Loucy (cell line): Measurements from ENCODE around the gene RPGRIP1L.

Experiments
- H2AFZ ChIP-seq: fragments of 200-600 bp; sonication (generic); 2 replicates; pipeline ENCODE4 v1.6.0; 2016; ENCODE audit warnings: antibody characterized with exemption, mild to moderate bottlenecking, low read length, moderate library complexity
- H3F3A ChIP-seq: fragments of 200-600 bp; 2 replicates; pipeline ENCODE4 v1.6.0; 2016; ENCODE audit warnings: antibody characterized with exemption, low read depth, mild to moderate bottlenecking
- H3K27me3 ChIP-seq: fragments of 200-600 bp; sonication (generic); 2 replicates; pipeline ENCODE4 v1.6.1; 2014; ENCODE audit warnings: low read length, mild to moderate bottlenecking; ENCODE audit not compliant: insufficient read depth, poor library complexity, severe bottlenecking
- H3K36me3 ChIP-seq: fragments of 200-600 bp; sonication (generic); 2 replicates; pipeline ENCODE4 v1.6.1; 2016; ENCODE audit warnings: low read length; ENCODE audit not compliant: insufficient read depth
- H3K4me1 ChIP-seq: fragments of 200-600 bp; sonication (generic); 2 replicates; pipeline ENCODE4 v1.5.1; 2014; ENCODE audit warnings: low read length, mild to moderate bottlenecking; ENCODE audit not compliant: insufficient read depth, poor library complexity, severe bottlenecking
- H3K4me2 ChIP-seq: fragments of 200-600 bp; sonication (generic); 2 replicates; pipeline ENCODE4 v1.6.0; 2014; ENCODE audit warnings: antibody characterized with exemption, low read length, low read depth, mild to moderate bottlenecking; ENCODE audit not compliant: poor library complexity, severe bottlenecking
- H3K4me3 ChIP-seq: fragments of 200-600 bp; sonication (generic); 2 replicates; pipeline ENCODE4 v1.5.1; 2014; ENCODE audit warnings: low read length, mild to moderate bottlenecking, mixed read lengths; ENCODE audit not compliant: poor library complexity, severe bottlenecking
- H3K79me2 ChIP-seq: fragments of 200-600 bp; sonication (generic); 2 replicates; pipeline ENCODE4 v1.6.1; 2014; ENCODE audit warnings: low read length; ENCODE audit not compliant: insufficient read depth
- H3K9ac ChIP-seq: fragments of 200-600 bp; sonication (generic); 2 replicates; pipeline ENCODE4 v1.6.0; 2014; ENCODE audit warnings: mild to moderate bottlenecking, low read depth, low read length, moderate library complexity; ENCODE audit not compliant: poor library complexity, severe bottlenecking
- H3K9me2 ChIP-seq: fragments of 200-600 bp; sonication (generic); replicated peaks from 2 replicates; pipeline ENCODE4 v1.6.1; 2016; ENCODE audit warnings: low read depth, low read length, mixed read lengths
- H3K9me3 ChIP-seq: fragments of 200-600 bp; sonication (generic); 2 replicates; pipeline ENCODE4 v1.6.1; 2014; ENCODE audit warnings: mild to moderate bottlenecking, antibody characterized with exemption, low read length, low read depth; ENCODE audit not compliant: insufficient read depth
- H4K20me1 ChIP-seq: fragments of 200-600 bp; sonication (generic); 2 replicates; pipeline ENCODE4 v1.6.0; 2014; ENCODE audit warnings: antibody characterized with exemption, low read length, mild to moderate bottlenecking; ENCODE audit not compliant: insufficient read depth, poor library complexity, severe bottlenecking
- CTCF ChIP-seq: fragments of 200-600 bp; sonication (generic); conservative IDR thresholded peaks from 2 replicates; pipeline ENCODE4 v1.5.1; 2014; ENCODE audit warnings: mild to moderate bottlenecking, antibody characterized with exemption, low read length
- EZH2phosphoT487 ChIP-seq: fragments of 200-600 bp; IDR thresholded peaks from 2 replicates; pipeline ENCODE4 v1.6.1; 2018; ENCODE audit warnings: antibody characterized with exemption, mild to moderate bottlenecking, moderate library complexity, borderline replicate concordance

RPGRIP1L gene

GRCh38 chr16:53598511-53599275, 105.0 kb downstream of the RPGRIP1L start:
- Histone ChIP-seq H3K9me2 (no peaks in the 10 kb centered on the region), H3K9ac (no peak overlapping the region), H3K9me3 (no peaks in the 10 kb centered on the region), H3K36me3 (no peaks in the 10 kb centered on the region), H4K20me1 (no peaks in the 10 kb centered on the region), H3F3A (no peaks in the 10 kb centered on the region), H3K4me2 (no peak overlapping the region), H3K4me3 (no peak overlapping the region), H3K27me3 (no peaks in the 10 kb centered on the region), H3K4me1 (no peaks in the 10 kb centered on the region), H3K79me2 (no peaks in the 10 kb centered on the region), H2AFZ (no peak overlapping the region)
- TF ChIP-seq CTCF (no peak), EZH2phosphoT487 (no peak)

- Histone ChIP-seq H2AFZ (no peak overlapping the region), H3K9me3 (no peaks in the 10 kb centered on the region), H3K9me2 (no peaks in the 10 kb centered on the region), H3K4me3 (no peak overlapping the region), H3K36me3 (no peaks in the 10 kb centered on the region), H3K4me1 (no peaks in the 10 kb centered on the region), H3K9ac (no peak overlapping the region), H3K79me2 (no peaks in the 10 kb centered on the region), H3K4me2 (no peak overlapping the region), H4K20me1 (no peaks in the 10 kb centered on the region), H3K27me3 (no peaks in the 10 kb centered on the region), H3F3A (no peaks in the 10 kb centered on the region)
- no peak for TF ChIP-seq EZH2phosphoT487
- no peak for TF ChIP-seq CTCF
Observed at GRCh38 chr16:53597776-53598175, 105.9 kb downstream of the RPGRIP1L start.

DNA sequence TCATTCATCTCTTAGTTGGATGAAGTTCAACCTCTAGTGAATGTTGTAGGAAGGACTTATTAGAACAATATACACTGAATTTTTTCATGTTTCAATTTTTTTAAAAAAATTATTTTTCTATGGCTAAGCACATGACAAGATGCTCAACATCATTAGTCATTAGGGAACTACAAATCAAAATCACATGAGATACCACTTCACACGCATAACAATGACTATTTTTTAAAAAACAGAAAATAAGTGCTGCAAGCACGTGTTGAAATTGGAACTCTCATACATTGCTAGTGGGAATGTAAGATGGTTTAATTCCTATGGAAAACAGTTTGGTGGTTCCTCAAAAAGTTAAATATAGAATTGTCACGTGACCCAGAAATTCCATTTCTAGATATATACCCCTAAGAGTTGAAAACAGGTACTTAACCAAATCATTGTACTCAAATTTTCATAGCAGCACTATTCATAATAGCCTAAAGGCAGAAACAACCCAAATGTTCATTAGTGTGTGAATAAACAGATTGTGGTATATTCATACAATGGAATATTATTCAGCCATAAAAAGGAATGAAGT, 115.5 kb downstream of the RPGRIP1L start:
- Histone ChIP-seq H3K9ac (no peak overlapping the region), H3K4me2 (no peak overlapping the region), H2AFZ (no peak overlapping the region), H3F3A (no peaks in the 10 kb centered on the region), H3K4me3 (no peak overlapping the region), H3K36me3 (no peaks in the 10 kb centered on the region), H3K9me2 (no peaks in the 10 kb centered on the region), H3K79me2 (no peaks in the 10 kb centered on the region), H3K27me3 (no peaks in the 10 kb centered on the region), H3K9me3 (no peaks in the 10 kb centered on the region), H4K20me1 (no peaks in the 10 kb centered on the region), H3K4me1 (no peaks in the 10 kb centered on the region)
- TF ChIP-seq CTCF (no peak), EZH2phosphoT487 (no peak)
